ENCODE data around the gene PPIP5K1.
"Not testable (repeated sequence)": the region's sequence is repeated elsewhere in the genome, so short reads cannot be mapped to it uniquely, and the experiment has no call there.

Gene PPIP5K1

DNA sequence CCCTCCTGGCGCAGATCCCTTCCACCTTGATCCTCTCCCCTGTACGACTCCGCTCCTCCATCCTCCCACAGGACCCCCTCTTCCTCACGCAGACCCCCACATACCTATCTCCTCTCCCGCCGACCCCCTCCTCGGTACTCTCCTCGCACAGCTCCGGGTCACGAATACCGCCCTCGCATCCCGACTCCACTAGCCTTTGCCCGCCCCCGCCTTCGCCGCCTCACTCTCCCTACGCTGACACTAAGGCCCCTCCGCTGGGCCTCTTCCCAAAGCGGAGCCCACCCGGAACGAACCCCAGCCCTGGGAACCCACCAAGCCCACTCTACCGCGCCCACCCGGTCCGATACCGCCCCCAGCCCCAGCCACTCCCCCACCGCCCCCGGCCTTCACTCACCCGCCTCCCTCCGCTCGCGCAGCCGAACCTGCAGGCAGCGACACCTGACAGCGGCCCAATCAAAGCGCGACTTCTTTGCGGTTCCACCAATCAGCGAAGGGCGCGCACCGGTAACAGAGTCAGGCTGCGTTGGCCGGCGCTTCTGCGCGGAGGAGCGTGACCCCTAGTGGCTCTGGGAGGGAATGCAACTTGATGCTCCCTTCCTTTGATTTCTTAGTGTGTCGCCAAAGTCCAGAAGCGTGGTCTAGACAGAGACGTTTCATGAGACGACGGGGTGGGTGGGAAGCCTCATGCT lies at the start of gene PPIP5K1:
Gene PPIP5K1, minus strand, starts transcription at position 431 of the 689 bp plus-strand sequence. CDS start 5,704 bp downstream, outside the sequence.
- not testable (repeated sequence) for DNase-seq (ENCODE audit: low spot score)

DNA sequence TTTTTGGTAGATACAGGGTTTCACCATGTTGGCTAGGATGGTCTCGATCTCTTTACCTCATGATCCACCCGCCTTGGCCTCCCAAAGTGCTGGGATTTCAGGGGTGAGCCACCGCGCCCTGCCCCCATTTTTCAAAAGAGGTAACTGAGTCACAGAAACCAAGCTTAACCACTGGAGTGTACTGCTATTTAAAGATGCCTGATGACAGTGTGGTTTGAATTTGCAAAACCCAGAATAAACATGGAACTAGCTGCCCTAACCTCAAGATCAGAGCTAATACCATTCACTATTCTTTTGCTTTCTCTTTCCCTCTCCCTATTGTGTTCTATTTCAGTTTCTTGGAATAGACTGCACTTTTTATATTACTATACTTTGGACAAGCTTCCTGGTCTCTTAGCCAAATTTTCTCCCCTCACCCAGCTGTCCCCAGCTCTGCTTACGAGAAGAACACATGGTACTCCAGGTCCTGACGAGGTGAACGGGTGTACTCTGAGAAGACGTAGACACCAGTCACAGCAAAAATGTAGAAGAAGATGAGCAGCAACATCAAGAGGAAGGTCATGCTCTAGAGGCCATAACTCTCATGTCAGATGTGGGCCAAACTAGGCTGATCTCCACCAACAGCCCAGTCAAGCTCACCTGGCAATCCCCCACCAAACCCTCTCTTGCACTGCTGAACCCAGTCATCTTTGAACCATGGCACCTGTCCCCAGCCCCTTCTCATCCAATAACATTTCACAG lies 48.6 kb upstream of the PPIP5K1 start:
- not testable (repeated sequence) for DNase-seq (ENCODE audit: low spot score)

DNA sequence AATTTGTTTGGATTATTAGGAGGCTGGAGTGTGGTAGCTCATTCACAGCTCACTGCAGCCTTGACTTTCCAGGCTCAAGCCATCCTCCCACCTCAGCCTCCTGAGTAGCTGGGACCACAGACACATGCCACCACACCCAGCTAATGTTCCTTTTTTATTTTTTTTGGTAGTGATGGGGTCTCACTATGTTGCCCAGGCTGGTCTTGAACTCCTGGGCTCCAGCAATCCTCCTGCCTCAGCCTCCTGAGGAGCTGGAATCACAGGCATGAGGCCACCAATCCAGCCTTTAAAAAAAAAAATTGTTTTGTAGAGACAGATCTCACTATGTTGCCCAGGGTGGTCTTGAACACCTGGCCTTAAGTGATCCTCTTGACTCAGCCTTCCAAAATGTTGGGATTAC lies 36.9 kb upstream of the PPIP5K1 start:
- not testable (repeated sequence) for DNase-seq (ENCODE audit: low spot score)

DNA sequence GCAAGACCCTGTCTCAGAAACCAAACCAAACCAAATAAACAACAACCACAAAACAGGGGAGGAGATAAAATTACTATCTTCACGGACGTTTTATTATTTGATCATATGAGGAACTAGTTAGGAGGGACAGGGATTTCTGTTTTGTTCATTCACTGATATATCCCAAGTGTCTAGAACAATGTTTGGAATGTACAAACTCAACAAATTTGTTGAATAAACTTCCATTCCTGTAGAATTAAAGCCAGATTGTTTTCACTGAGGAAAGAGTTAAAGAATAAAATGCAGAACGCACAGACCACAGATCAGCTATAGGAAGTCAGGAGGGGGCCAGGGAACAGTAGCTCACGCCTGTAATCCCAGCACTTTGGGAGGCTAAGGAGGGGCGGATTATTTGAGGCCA lies 35.1 kb upstream of the PPIP5K1 start:
- DNase-seq (ENCODE audit: low spot score): no peak

DNA sequence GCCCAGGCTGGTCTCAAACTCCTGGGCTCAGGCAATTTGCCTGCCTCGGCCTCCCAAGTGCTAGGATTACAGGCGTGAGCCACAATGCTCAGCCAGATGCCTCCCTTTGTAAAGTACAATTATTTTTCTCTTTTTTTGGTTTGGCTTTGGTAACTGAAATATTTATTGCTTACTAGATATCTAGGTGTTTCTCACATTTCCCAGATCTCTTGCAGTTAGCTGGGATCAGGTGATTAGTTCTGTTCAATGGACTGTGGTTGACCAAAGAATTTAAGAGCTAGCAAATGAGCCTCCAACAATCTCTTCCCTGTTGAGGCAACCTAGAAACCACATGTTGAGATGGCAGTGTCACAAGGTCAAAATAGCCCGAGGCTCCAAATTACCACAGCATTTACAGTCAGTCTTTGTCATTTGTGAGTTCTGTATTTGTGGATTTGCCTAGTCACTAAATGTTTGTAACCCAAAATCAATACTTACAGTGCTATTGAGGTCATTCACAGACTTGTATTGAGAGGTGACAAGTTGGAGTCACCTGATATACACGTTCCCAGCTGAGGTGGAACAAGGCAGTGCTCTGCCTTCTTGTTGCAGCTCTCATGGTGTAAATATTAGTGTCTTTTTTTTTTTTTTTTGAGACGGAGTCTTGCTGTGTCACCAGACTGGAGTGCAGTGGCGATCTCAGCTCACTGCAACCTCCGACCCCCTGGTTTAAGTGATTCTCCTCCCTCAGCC lies 32.2 kb upstream of the PPIP5K1 start:
- DNase-seq (ENCODE audit: low spot score): not testable (repeated sequence)

DNA sequence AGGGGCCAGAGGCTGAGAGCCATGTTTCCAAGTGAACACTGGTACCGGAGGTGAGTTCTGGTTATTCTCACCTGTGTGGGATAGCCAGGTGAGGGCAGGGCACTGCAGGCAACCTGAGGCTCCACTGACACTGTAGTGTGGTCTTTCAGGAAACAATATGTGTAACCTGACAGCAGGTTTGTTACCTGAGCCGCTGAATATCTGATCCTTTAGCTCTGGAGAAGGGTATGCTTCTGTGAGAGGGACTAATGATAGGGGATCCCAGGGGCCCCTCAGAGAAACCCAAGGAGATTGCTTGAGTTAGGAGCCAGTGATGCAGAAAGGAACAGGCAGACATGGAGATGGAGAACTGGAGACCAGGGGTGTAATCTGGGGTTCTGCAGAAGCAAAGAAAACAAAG lies 28.7 kb upstream of the PPIP5K1 start, which contains the start of gene STRC:
Gene STRC, minus strand, starts transcription at position 101 of the 400 bp plus-strand sequence. Its CDS starts 78 bp downstream, at position 23.
- not testable (repeated sequence) for DNase-seq (ENCODE audit: low spot score)

DNA sequence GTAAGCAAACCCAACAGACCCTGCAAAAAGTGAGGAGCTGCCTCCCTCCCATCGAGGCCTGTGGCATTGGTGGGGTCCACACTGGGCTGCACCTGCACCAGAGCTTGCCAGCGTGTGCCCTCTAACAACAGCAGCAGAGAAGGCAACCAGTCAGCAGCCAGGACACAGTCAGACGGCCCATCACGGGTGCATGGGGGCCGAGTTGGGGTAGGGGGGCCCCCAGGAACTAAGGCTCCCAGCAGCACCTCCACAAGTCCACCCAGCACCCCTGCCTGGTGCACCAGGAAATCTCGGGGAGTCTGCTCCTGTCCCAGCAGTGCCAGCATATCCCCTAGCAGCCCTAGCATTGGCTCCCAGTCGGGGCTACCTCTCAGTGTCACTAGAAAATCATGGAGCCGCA lies 27.7 kb upstream of the PPIP5K1 start:
- DNase-seq (ENCODE audit: low spot score): not testable (repeated sequence)

DNA sequence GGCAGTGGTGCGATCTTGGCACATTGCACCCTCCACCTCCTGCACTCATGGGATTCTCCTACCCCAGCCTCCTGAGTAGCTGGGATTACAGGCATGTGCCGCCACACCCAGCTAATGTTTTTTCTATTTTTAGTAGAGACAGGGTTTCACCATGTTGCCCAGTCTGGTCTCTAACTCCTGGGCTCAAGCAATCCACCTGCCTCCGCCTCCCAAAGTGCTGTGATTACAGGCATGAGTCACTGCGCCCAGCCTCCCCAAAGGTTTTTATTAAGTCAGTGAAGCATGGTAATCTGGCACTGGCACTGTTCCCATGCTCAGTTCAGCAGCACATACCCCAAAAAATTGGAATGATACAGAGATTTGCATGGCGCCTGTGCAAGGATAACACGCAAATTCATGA lies 12.2 kb upstream of the PPIP5K1 start:
- DNase-seq (ENCODE audit: low spot score): not testable (repeated sequence)

DNA sequence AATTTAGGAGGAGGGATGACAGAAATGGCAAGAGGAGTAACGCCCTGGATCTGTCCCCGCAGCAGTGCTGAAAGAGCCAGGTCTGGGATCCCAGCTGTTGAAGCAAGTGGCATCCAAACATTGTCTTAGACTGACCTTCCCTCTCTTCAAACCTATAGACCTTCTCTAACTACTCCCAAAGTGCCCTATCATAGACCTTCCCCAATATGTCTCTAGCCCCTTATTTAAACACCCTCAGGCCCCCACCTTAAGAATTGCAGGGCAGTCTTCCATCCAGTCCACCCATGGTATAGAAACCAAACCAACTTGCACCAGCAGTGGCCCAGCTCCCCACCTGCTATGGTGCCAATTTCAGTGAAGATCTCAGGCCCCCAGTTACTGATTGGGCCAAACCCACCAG lies 10.2 kb upstream of the PPIP5K1 start:
- DNase-seq (ENCODE audit: low spot score): not testable (repeated sequence)

DNA sequence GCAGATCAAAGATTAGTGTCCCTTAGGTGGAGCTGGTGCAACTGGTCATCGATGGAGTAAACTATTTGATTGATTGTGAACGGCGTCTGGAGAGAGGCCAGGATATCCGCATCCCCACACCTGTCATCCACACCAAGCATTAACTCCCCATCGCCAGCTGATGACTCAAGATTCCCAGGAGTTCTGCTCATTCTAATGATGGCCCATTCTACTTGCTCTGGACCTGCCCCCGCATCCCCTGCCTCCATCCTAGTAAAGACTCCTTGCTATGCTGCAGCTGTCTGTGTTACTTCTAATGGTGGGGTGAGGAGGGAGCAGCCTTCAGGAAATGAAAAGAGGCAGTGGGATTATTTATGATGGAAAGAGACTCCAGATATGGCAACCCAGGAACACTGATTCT lies 9.1 kb upstream of the PPIP5K1 start:
- DNase-seq (ENCODE audit: low spot score): not testable (repeated sequence)

DNA sequence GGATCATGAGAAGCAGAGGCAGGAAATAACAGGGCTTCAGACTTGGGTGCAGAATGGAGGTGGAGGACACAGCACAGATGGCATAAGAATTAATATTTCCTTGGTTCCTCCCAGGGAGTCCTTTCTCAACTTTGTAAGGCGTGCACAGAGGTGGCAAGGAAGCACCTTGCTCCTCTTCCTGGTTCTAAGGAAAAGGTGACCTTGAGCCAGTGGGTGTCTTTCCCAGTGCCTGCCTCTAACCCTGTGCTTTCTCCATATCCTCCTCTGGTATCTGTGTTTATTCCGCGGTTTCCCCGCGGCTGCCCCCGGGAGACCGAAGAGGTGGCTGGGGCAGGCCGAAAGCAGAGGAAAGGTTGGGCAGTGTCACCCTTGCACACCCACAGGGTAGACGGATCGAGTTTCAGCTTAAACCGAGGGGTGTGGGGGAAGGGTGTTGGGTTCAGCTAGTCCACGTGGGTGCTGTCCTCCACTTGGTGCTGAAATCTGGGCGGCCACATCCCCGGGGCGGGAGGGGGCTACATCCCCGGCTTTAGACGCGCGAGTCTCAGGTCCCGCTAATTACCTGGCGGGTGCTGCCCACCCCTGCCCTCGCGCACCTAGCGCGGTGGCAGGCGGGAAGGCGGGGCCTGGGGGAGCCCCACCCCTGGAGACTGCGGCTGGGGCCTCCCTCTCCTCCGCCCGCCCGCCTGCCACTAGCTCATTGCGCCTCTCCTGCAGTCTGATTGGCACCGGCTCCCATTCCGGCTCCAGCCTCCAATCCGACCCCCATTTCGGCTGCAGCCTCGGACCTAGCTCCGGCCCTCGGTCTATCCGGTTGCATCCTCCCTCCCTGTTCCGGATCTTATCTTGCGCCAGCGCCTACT lies 3.6 kb upstream of the PPIP5K1 start, which contains the start of gene CKMT1B:
Gene CKMT1B, plus strand, starts transcription at position 700 of the 863 bp plus-strand sequence. CDS start 192 bp downstream, outside the sequence.
- DNase-seq (ENCODE audit: low spot score): not testable (repeated sequence)

DNA sequence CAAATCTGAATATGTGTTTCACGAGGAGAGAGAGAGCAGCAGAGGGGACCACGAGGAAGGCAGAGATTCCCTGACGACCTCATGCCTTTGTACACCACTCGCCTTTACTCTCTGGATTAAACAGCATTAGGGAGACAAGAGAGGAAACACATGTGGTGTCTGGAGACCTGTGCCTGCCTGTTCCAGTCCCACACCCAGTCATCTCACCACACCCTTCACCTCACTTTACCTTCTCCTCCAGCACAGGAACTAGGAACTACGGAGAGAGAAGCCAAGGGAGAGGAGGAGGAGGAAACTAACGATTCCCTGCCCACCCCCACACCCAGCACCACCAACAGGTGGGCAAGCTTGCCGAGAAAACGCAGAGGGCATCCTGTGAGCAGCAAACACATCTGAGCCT lies 2.8 kb upstream of the PPIP5K1 start:
- not testable (repeated sequence) for DNase-seq (ENCODE audit: low spot score)

DNA sequence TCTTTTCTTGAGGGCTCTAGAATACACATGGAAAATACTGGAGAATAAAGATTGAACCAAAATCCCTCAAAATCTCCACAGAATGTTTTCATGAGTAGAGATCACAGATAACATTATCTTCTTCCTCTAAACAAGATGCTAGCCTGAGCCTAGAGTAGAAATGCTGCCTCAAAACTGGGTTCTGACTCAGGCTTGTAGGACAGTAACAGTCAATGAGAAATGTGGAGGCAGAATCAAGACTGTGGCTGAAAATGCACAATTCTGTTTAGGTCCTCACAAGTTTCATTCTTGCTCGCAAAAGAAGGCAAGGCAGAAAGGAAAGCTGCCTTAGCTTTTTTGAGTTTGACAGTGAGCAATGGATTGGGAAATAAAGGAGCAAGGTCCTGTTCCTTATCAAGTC lies 15.4 kb downstream of the PPIP5K1 start:
- DNase-seq (ENCODE audit: low spot score): not testable (repeated sequence)

DNA sequence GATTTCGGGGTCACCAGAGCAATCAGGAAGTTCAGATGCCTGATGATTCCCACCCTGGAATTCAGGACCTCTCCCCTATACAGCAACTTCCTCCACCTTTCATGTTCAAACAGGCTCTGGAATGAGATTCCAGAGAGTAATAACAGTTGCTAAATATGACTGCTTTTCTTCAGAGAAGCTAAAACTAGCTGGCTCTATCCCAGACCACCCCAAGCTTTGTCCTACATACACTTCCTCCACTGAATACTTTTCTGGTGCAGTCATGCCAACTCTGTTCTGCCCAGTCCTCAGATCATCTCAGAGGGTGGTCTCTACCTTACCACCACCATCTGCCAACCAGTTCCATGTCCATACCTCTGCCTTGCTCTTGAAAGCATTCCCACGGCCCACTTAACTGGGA lies 23.4 kb downstream of the PPIP5K1 start:
- DNase-seq (ENCODE audit: low spot score): not testable (repeated sequence)

DNA sequence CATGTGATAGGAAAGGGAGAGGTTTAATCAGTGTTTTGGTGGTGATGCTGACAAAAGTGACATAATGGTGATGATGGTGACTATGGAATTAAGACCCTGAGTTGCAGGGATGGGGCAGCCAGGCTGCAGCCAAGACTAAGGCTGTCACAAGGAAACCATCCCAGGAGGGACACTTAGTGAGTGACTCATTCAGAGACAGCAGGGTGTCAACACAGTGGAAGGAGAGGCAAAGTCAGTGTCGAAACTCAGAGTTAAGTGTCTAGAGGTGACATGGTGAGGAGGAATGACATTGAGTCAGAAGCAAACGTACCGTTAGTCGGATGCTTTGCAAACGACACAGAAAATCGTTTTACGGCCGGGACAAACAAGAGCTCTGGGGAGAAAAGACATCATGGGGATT lies 26.2 kb downstream of the PPIP5K1 start:
- not testable (repeated sequence) for DNase-seq (ENCODE audit: low spot score)

DNA sequence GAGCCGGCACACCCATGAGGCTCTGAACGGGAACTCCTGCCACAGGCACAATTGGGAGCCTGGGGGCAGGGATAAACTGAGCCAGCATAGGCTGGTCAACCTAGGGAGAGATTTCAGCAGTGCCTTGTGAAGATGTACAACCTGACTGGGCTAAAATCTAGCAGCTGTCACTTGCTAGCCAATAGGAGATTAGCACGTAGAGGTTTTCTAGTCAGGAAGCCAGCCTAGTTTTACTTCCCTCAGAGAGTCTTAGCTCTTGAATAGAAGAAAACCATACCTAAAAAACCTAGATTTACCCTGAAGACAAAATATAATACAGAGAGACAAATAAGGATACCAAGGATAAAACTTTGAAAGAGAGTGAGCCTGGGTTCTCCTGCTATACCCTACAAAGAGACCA lies 27.3 kb downstream of the PPIP5K1 start:
- DNase-seq (ENCODE audit: low spot score): not testable (repeated sequence)

DNA sequence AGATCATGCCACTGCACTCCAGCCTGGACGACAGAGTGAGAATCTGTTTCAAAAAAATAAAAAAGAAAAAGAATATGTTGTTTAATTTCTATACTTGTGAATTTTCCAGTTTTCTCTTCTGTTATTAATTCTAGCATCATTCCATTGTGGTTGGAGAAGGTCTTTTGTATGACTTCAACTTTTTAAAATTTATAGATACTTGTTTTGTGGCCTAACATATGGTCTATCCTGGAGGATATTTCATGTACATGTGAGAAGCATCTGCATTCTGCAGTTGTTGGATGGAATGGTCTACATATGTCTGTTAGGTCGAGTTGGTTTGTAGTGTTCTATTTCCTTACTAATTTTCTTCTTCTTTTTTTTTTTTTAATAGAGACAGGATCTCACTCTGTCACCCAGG lies 37.0 kb downstream of the PPIP5K1 start:
- DNase-seq (ENCODE audit: low spot score): no peak

DNA sequence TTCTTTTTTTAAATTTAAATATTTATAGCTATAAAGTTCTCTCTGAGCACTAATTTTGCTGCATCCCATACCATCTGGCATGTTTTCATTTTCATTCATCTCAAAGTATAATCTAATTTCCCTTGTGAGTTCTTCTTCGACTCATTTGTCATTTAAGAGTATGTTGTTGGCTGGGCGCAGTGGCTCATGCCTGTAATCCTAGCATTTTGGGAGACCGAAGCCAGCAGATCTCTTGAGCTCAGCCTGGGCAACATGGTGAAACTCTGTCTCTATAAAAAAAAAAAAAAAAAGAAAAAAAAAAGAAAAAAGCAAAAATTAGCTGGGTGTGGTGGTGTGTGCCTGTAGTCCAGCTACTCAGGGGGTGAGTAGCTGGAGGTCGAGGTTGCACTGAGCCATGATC lies 37.8 kb downstream of the PPIP5K1 start:
- DNase-seq (ENCODE audit: low spot score): no peak

DNA sequence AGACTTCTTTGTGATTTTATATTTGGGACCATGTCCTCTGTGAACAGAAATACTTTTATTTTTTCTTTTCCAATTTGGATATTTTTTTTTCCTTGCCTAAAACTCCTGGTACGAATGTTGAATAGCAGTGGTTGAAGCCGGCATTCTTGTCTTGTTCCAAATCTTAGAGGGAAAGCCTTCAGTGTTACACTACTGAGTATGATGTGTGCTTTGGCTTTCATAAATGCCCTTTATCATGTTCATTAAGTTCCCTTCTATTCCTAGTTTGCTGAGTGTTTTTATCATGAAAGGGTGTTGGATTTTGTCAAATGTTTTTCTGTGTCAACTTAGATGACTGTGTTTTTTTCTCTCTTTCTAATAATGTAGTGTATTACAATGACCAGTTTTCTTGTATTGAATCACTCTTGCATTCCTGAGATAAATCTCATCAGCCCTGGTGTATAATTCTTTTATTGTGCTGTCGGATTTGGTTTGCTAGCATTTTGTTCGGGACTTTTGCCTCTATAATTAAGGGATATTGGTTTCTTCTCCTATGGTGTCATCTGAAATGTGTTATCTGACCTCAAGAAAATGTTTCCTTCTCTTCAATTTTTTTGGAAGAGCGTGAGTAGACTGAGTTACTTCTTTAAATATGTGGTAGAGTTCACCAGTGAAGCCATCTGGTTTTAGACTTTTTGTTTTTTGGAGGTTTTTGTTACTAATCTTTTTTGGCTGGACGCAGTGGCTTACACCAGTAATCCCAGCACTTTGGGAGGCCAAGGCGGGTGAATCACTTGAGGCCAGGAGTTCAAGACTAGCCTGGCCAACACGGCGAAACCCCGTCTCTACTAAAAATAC lies 39.3 kb downstream of the PPIP5K1 start:
- DNase-seq (ENCODE audit: low spot score): no peak

DNA sequence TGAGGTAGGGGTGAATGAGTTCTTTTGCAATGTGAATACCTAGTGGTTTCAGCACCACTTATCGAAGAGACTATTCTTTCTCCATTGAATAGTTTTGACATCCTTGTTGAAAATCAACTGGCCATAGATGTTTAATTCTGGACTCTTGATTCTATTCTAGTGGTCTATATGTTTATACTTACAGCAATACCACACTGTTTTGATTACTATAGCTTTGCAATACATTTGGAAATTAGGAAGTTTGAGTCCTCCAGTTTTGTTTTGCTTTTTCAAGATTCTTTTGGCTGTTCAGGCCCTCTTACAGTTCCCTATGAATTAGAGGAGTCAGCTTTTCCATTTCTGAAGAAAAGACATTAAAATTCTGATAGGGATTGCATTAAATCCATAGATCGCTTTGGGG lies 42.5 kb downstream of the PPIP5K1 start:
- no peak for DNase-seq (ENCODE audit: low spot score)

DNA sequence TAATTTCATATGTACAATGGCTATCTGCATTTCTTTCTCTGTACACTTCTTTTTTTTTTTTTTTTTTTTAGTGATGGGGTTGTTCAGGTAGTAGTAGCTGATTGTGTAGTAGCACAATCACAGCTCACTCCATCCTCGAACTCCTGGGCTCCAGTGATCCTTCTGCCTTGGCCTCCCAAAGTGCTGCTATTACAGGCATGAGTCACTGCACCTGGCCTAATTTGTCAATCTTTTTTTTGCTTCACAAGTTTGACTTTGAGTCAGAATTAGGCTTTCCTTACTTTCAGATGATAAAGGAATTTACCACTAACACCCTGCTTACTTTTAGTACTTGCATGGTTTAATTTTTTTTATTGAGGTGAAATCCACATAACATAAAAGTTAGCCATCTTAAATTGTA lies 44.6 kb downstream of the PPIP5K1 start:
- DNase-seq (ENCODE audit: low spot score): no peak

Data from pons (tissue), 1 donor.